Breast epithelium (tissue), 4 donors: ENCODE measurements around the gene GTF2F2. TPM values are rescaled to one million over a fixed set of nuclear protein-coding genes. Genes with fewer than 3 reads are reported as not detected.

Source experiments
- DNase-seq, 2 donors: peaks; one replicate each; pipeline ENCODE4 v3.0.0-alpha.2; 2019; ENCODE audit warnings: low spot score in 2 of 2
- H3K27ac ChIP-seq, 2 donors: fragments of 200-600 bp; sonication (generic) in 1 of 2; one replicate each; pipeline ENCODE4 v1.5.1; 2016 to 2019; ENCODE audit warnings: mild to moderate bottlenecking in 1 of 2
- H3K27me3 ChIP-seq, 2 donors: fragments of 200-600 bp; sonication (generic) in 1 of 2; one replicate each; pipeline versions ENCODE4 v1.5.1 to v1.6.0; 2017 to 2019; ENCODE audit warnings: control low read depth in 1 of 2, mild to moderate bottlenecking in 1 of 2
- H3K36me3 ChIP-seq: fragments of 200-600 bp; one replicate; pipeline ENCODE4 v1.5.1; 2019
- H3K4me1 ChIP-seq, 2 donors: fragments of 200-600 bp; sonication (generic); one replicate each; pipeline ENCODE4 v1.5.1; 2016 to 2019; ENCODE audit warnings: control low read depth in 1 of 2
- H3K4me3 ChIP-seq, 3 donors: fragments of 200-600 bp; sonication (generic); 1 replicate in 2 of 3; 2 replicates in 1 of 3; pipeline ENCODE4 v1.5.1; 2016 to 2019; ENCODE audit warnings: mild to moderate bottlenecking in 3 of 3, moderate library complexity in 2 of 3
- H3K9me3 ChIP-seq, 2 donors: fragments of 200-600 bp; sonication (generic) in 1 of 2; one replicate each; pipeline ENCODE4 v1.5.1; 2016 to 2019; ENCODE audit warnings: control low read depth in 1 of 2
- POLR2A ChIP-seq: fragments of 450-650 bp; IDR thresholded peaks from one replicate; pipeline ENCODE4 v1.6.1; 2016; ENCODE audit warnings: antibody characterized with exemption, mild to moderate bottlenecking, moderate library complexity
- POLR2AphosphoS5 ChIP-seq, 3 donors: sonication (generic); formaldehyde crosslinking; IDR thresholded peaks; one replicate each; pipeline ENCODE4 v1.6.1; 2017; ENCODE audit warnings: antibody characterized with exemption in 3 of 3
- intact Hi-C: fragments of 100-400 bp; cut with DNase I; formaldehyde crosslinking; loops from one replicate; pipeline ENCODE4 v1.15.1; 2023; ENCODE audit warnings: low total_unique reads
- total RNA-seq, 3 donors: library from RNA; depleted of rRNA; stranded (reverse); fragments of >200 nt; gene quantifications; one replicate each; pipeline ENCODE4 v1.1.0, GENCODE V29; 2016
- TF ChIP-seq, protein P1 (sequence below), 3 donors: fragments of 450-650 bp; IDR thresholded peaks; one replicate each; pipeline ENCODE4 v1.5.1; 2016 to 2017; ENCODE audit warnings: antibody characterized with exemption in 3 of 3, mild to moderate bottlenecking in 3 of 3, moderate library complexity in 3 of 3

The GTF2F2 gene
- total RNA-seq, 3 donors from 2014 or later: 10.9 to 23.4 (median 20.6) TPM

GRCh38 chr13:45178349-45179162 lies 58.2 kb downstream of the GTF2F2 start:
- Histone ChIP-seq H3K9me3 (no peaks in the 10 kb centered on the region), H3K36me3 (no peaks in the 10 kb centered on the region), H3K4me3 (no peak overlapping the region), H3K27ac (no peak overlapping the region), H3K4me1 (no peaks in the 10 kb centered on the region), H3K27me3 (no peaks in the 10 kb centered on the region)
- DNase-seq: no peak
- intact Hi-C loops: no loop called here
- no peak for TF ChIP-seq POLR2A
- TF ChIP-seq, protein P1, sequence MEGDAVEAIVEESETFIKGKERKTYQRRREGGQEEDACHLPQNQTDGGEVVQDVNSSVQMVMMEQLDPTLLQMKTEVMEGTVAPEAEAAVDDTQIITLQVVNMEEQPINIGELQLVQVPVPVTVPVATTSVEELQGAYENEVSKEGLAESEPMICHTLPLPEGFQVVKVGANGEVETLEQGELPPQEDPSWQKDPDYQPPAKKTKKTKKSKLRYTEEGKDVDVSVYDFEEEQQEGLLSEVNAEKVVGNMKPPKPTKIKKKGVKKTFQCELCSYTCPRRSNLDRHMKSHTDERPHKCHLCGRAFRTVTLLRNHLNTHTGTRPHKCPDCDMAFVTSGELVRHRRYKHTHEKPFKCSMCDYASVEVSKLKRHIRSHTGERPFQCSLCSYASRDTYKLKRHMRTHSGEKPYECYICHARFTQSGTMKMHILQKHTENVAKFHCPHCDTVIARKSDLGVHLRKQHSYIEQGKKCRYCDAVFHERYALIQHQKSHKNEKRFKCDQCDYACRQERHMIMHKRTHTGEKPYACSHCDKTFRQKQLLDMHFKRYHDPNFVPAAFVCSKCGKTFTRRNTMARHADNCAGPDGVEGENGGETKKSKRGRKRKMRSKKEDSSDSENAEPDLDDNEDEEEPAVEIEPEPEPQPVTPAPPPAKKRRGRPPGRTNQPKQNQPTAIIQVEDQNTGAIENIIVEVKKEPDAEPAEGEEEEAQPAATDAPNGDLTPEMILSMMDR (IDR thresholded peaks at IDR 0.05): no peak
- TF ChIP-seq POLR2AphosphoS5 (IDR thresholded peaks at IDR 0.05): no peak

- Histone ChIP-seq H3K27ac (no peak overlapping the region), H3K27me3 (no peaks in the 10 kb centered on the region), H3K36me3 (no peaks in the 10 kb centered on the region), H3K9me3 (no peaks in the 10 kb centered on the region), H3K4me3 (no peak overlapping the region), H3K4me1 (no peaks in the 10 kb centered on the region)
- TF ChIP-seq, protein P1 (IDR thresholded peaks at IDR 0.05): no peak
- TF ChIP-seq POLR2AphosphoS5 (IDR thresholded peaks at IDR 0.05) (no peak), POLR2A (no peak)
- no peak for DNase-seq
- intact Hi-C loops: no loop called here
These were observed 59.1 kb downstream of the GTF2F2 start for GRCh38 chr13:45179428-45179827.

GRCh38 chr13:45180303-45180702 lies 60.0 kb downstream of the GTF2F2 start:
- TF ChIP-seq, protein P1 (IDR thresholded peaks at IDR 0.05): no peak
- TF ChIP-seq POLR2A (no peak), POLR2AphosphoS5 (IDR thresholded peaks at IDR 0.05) (no peak)
- intact Hi-C loops: no loop called here
- Histone ChIP-seq H3K27ac (no peak overlapping the region), H3K4me1 (no peaks in the 10 kb centered on the region), H3K36me3 (no peaks in the 10 kb centered on the region), H3K9me3 (no peaks in the 10 kb centered on the region), H3K27me3 (no peaks in the 10 kb centered on the region), H3K4me3 (no peak overlapping the region)
- DNase-seq: no peak

DNA sequence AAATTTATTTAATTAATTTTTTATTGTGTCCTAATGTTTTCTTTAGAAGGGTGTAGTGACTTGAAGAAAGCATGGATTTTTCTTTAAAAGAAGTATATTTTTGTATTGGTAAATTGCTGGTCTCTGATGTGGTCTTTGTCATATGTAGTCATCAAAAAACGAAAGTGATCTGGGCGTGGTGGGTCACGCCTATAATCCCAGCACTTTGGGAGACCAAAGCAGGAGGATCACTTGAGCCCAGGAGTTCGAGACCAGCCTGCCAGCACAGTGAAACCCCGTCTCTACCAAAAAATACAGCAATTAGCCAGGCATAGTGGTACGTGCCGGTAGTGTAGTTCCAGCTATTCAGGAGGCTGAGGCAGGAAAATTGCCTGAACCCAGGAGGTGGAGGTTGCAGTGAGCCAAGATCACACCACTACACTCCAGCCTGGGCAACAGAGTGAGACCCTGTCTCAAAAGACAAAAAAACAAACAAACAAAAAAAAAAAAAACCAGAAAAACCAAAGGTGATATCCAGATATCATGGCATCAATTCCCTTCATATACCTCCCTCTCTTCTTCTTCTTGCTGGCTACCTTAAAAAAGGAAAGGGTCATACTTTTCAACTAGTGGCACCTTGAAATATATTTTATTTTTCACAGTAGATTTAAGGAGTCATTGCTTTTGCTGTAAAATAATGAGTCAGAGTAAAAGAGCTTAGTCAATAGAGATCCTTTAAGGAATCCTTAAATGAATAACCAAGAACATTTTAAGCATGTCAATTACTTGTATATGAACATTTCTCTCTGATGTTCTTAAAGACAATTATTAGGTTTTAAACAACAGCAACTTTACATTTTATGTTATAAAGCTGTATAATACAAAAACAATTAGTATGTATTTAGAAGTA lies 60.6 kb downstream of the GTF2F2 start:
- DNase-seq: no peak
- Histone ChIP-seq H3K9me3 (no peaks in the 10 kb centered on the region), H3K27me3 (no peaks in the 10 kb centered on the region), H3K4me1 (no peaks in the 10 kb centered on the region), H3K36me3 (no peaks in the 10 kb centered on the region), H3K27ac (no peak overlapping the region), H3K4me3 (no peak overlapping the region)
- no peak for TF ChIP-seq POLR2A
- TF ChIP-seq, protein P1 (IDR thresholded peaks at IDR 0.05): no peak
- TF ChIP-seq POLR2AphosphoS5 (IDR thresholded peaks at IDR 0.05): no peak
- intact Hi-C loops: no loop called here

DNA sequence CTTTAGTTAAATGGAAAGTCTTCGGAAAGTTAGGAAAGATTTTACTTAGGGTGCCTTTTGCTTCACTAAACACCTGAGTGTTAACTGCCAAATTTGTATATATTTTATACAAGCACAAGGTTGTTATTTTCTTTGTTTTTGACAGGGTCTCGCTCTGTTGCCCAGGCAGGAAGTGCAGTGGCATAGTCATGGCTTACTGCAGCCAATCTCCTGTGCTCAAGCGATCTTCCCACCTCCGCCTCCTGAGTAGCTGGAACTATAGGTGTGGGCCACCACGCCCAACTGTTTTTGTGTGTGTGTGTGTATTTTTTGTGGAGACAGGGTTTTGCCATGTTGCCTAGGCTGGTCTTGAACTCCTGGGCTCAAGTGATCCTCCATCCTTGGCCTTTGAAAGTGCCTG lies 64.4 kb downstream of the GTF2F2 start:
- Histone ChIP-seq H3K27me3 (no peaks in the 10 kb centered on the region), H3K4me1 (no peaks in the 10 kb centered on the region), H3K4me3 (no peak overlapping the region), H3K9me3 (no peaks in the 10 kb centered on the region), H3K36me3 (no peaks in the 10 kb centered on the region), H3K27ac (no peak overlapping the region)
- no peak for TF ChIP-seq POLR2AphosphoS5 (IDR thresholded peaks at IDR 0.05)
- no peak for TF ChIP-seq POLR2A
- TF ChIP-seq, protein P1 (IDR thresholded peaks at IDR 0.05): no peak
- DNase-seq: no peak
- intact Hi-C loops: no loop called here
